Measurements from ENCODE around the gene C1orf159. TPM values are rescaled to one million over a fixed set of nuclear protein-coding genes. Genes with fewer than 3 reads are reported as not detected.
"Not testable (repeated sequence)": the region's sequence is repeated elsewhere in the genome, so short reads cannot be mapped to it uniquely, and the experiment has no call there.

The C1orf159 gene
- total and polyA plus RNA-seq, 4 donors, result 3.9 to 7.0 (median 4.7) TPM

DNA sequence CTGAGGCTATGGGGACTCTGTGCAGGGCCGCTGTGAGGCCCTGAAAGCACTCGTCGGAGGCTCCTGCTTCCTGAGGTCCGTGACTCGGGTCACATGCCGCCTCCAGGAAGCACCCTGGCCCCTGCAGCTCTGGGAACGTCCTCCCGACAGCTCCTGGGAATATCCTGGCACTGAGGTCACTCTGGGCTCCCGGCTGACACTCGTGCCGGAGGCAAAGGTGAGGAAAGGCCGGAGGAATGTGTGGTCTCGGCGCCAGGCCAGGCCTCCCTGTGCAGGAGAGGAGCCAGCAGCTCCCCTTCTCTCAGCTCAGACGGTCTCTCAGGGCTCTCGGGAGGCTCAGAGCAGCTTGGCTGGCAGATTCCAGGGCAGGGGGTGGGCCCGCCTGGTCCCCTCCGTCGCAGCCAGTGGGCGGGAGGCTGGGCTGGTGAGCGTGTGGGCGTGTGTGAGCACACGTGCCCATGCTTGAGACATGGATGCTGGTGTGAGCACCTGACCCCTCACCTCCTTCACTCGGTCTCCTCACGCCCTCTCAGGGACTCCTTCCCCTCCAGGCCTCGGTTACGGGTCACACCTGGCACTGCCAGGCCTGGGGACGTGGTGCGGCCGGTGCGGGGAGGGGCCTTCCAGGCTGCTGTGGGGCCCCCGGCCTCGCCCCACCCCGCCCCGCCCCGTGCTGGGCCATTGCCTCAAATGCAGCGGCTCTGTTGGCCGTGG lies 36.3 kb downstream of the C1orf159 start (continued):
- TF ChIP-seq GABPA (IDR thresholded peaks at IDR 0.05 in 1 of 2, conservative IDR thresholded peaks at IDR 0.05 in 1 of 2), result no peak

DNA sequence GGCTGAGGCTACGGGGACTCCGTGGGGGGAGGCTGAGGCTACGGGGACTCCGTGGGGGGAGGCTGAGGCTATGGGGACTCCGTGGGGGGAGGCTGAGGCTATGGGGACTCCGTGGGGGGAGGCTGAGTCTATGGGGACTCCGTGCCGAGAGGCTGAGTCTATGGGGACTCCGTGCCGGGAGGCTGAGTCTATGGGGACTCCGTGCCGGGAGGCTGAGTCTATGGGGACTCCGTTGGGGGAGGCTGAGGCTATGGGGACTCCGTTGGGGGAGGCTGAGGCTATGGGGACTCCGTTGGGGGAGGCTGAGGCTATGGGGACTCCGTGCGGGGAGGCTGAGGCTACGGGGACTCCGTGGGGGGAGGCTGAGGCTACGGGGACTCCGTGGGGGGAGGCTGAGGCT lies 38.5 kb downstream of the C1orf159 start:
- not testable (repeated sequence) for H3K27me3 ChIP-seq (ENCODE audit: control insufficient read depth in 4 of 4, insufficient read depth in 4 of 4, low read length in 3 of 4); H3K9ac ChIP-seq (ENCODE audit: low read depth in 1 of 2, low read length in 2 of 2); H3K27ac ChIP-seq (ENCODE audit: low read depth in 1 of 2, low read length in 2 of 2); DNase-seq (ENCODE audit: low spot score); H3K9me3 ChIP-seq (ENCODE audit: control insufficient read depth in 4 of 4, low read length in 3 of 4); H3K36me3 ChIP-seq (ENCODE audit: control insufficient read depth in 4 of 4, insufficient read depth in 3 of 4, low read depth in 1 of 4, low read length in 3 of 4); H3K4me3 ChIP-seq (ENCODE audit: low read depth in 1 of 3, low read length in 3 of 3)
- peaks cover 8 to 12% (median 9%) of the 10 kb centered on the region in 4 donors for H3K4me1 ChIP-seq (ENCODE audit: control insufficient read depth in 4 of 4, insufficient read depth in 4 of 4, low read length in 3 of 4)
- 70% methylated on average over 21 of the region's 21 CpGs for WGBS

GRCh38 chr1:1075148-1075935 lies 40.5 kb downstream of the C1orf159 start:
- Histone ChIP-seq H3K27me3 (ENCODE audit: control insufficient read depth in 4 of 4, insufficient read depth in 4 of 4, low read length in 3 of 4) (no peaks in the 10 kb centered on the region), H3K9me3 (ENCODE audit: control insufficient read depth in 4 of 4, low read length in 3 of 4) (no peaks in the 10 kb centered on the region), H3K27ac (ENCODE audit: low read depth in 1 of 2, low read length in 2 of 2) (no peak overlapping the region), H3K4me3 (ENCODE audit: low read depth in 1 of 3, low read length in 3 of 3) (no peak overlapping the region), H3K9ac (ENCODE audit: low read depth in 1 of 2, low read length in 2 of 2) (no peak overlapping the region), H3K4me1 (ENCODE audit: control insufficient read depth in 4 of 4, insufficient read depth in 4 of 4, low read length in 3 of 4) (peaks cover 8 to 11% (median 9%) of the 10 kb centered on the region in 4 donors), H3K36me3 (ENCODE audit: control insufficient read depth in 4 of 4, insufficient read depth in 3 of 4, low read depth in 1 of 4, low read length in 3 of 4) (no peaks in the 10 kb centered on the region)
- no peak for TF ChIP-seq REST (IDR thresholded peaks at IDR 0.05)
- TF ChIP-seq SP1 (IDR thresholded peaks at IDR 0.05), result no peak
- TF ChIP-seq, protein P1, sequence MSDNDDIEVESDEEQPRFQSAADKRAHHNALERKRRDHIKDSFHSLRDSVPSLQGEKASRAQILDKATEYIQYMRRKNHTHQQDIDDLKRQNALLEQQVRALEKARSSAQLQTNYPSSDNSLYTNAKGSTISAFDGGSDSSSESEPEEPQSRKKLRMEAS (IDR thresholded peaks at IDR 0.05), result no peak
- no peak for TF ChIP-seq FOXA2 (IDR thresholded peaks at IDR 0.05)
- TF ChIP-seq JUND (IDR thresholded peaks at IDR 0.05), result no peak
- TF ChIP-seq FOXA1 (IDR thresholded peaks at IDR 0.05), result no peak
- TF ChIP-seq ATF3 (IDR thresholded peaks at IDR 0.05), result no peak
- no peak for TF ChIP-seq RAD21 (IDR thresholded peaks at IDR 0.05)
- no peak for TF ChIP-seq HNF4A (conservative IDR thresholded peaks at IDR 0.05)
- no peak for TF ChIP-seq TAF1 (conservative IDR thresholded peaks at IDR 0.05)
- no peak for TF ChIP-seq NR2F2 (IDR thresholded peaks at IDR 0.05)
- no peak for TF ChIP-seq ZBTB33 (IDR thresholded peaks at IDR 0.05)
- 68% methylated on average over 21 of the region's 21 CpGs for WGBS
- DNase-seq (ENCODE audit: low spot score), result no peak

Data from liver (tissue), 9 donors.